ENCODE results near the gene SERPINB1.
A peak's percentile ranks its signal among the peaks of the same experiment; 100 is the strongest.

Gene SERPINB1

GRCh38 chr6:2790588-2791449 is 50.8 kb downstream of the SERPINB1 start:
- peak; percentile 82 for DNase-seq

- no peak for DNase-seq
Measured at GRCh38 chr6:2786269-2786668, 55.4 kb downstream of the SERPINB1 start.

- no peak for DNase-seq
Measured at GRCh38 chr6:2784930-2785329, 56.7 kb downstream of the SERPINB1 start.

GRCh38 chr6:2784061-2784460 is 57.6 kb downstream of the SERPINB1 start:
- DNase-seq = no peak

- peak; percentile 90 for DNase-seq
Measured at GRCh38 chr6:2783188-2783963, 58.3 kb downstream of the SERPINB1 start.

- DNase-seq = no peak
Measured at GRCh38 chr6:2782825-2783187, 58.9 kb downstream of the SERPINB1 start.

GRCh38 chr6:2782356-2782708 is 59.3 kb downstream of the SERPINB1 start:
- DNase-seq = no peak

Measured in hematopoietic multipotent progenitor cell treated with erythropoietin and hydrocortisone succinate and interleukin-3 and kit ligand, for 8 days (in vitro differentiated cells).